SHP77 (cell line): ENCODE measurements around the gene FAM184A.
"Not testable (repeated sequence)": the region's sequence is repeated elsewhere in the genome, so short reads cannot be mapped to it uniquely, and the experiment has no call there.

ENCODE experiments used
- DNase-seq, 2 experiments: peaks; one replicate each; lab custom pipeline; 2025; lab: John Stamatoyannopoulos, UW

The FAM184A gene

GRCh38 chr6:119078376-119079282 is at the start of gene FAM184A:
Gene FAM184A (minus strand): TSS chr6:119078664. CDS start chr6:119078299, 365 bp downstream.
- DNase-seq, result peak; percentile 55 to 61

GRCh38 chr6:119127627-119128026 is 49.2 kb upstream of the FAM184A start:
- DNase-seq, result no peak

GRCh38 chr6:119126826-119127225 is 48.4 kb upstream of the FAM184A start:
- DNase-seq, result no peak

- DNase-seq, result no peak
Measured at GRCh38 chr6:119126140-119126539, 47.7 kb upstream of the FAM184A start.

GRCh38 chr6:119125576-119125975 is 47.1 kb upstream of the FAM184A start:
- no peak for DNase-seq

GRCh38 chr6:119124079-119124824 is 45.8 kb upstream of the FAM184A start:
- no peak for DNase-seq

GRCh38 chr6:119122336-119122735 is 43.9 kb upstream of the FAM184A start:
- no peak for DNase-seq

- DNase-seq, result no peak
Measured at GRCh38 chr6:119121367-119121766, 42.9 kb upstream of the FAM184A start.

- no peak for DNase-seq
Measured at GRCh38 chr6:119119989-119120388, 41.5 kb upstream of the FAM184A start.

GRCh38 chr6:119119062-119119461 is 40.6 kb upstream of the FAM184A start:
- not testable (repeated sequence) for DNase-seq

GRCh38 chr6:119116712-119117281 is 38.3 kb upstream of the FAM184A start:
- no peak for DNase-seq

- no peak for DNase-seq
Measured at GRCh38 chr6:119113961-119114360, 35.5 kb upstream of the FAM184A start.

GRCh38 chr6:119112812-119113530 is 34.5 kb upstream of the FAM184A start:
- DNase-seq, result no peak

GRCh38 chr6:119110601-119111548 is 32.4 kb upstream of the FAM184A start:
- peak; percentile 57 to 59 for DNase-seq

GRCh38 chr6:119109654-119110325 is 31.3 kb upstream of the FAM184A start:
- no peak for DNase-seq

- no peak for DNase-seq
Measured at GRCh38 chr6:119108076-119108475, 29.6 kb upstream of the FAM184A start.

GRCh38 chr6:119105282-119105681 is 26.8 kb upstream of the FAM184A start:
- DNase-seq, result no peak

GRCh38 chr6:119102901-119103300 is 24.4 kb upstream of the FAM184A start:
- no peak for DNase-seq

- DNase-seq, result no peak
Measured at GRCh38 chr6:119100115-119100514, 21.7 kb upstream of the FAM184A start.

- not testable (repeated sequence) for DNase-seq
Measured at GRCh38 chr6:119097815-119098361, 19.4 kb upstream of the FAM184A start.
